Embryonic facial prominence (tissue), 1 donor: ENCODE results near the gene ACER3.
"Not testable (repeated sequence)": the region's sequence is repeated elsewhere in the genome, so short reads cannot be mapped to it uniquely, and the experiment has no call there.

Experiments
- DNase-seq: peaks from one replicate; pipeline ENCODE4 v3.0.0-alpha.2; 2016; ENCODE audit errors: extremely low spot score

The ACER3 gene

GRCh38 chr11:76860539-76861475 lies at the start of gene ACER3:
Gene ACER3, plus strand, starts transcription at chr11:76860918. Its CDS starts 59 bp downstream, at chr11:76860977.
- DNase-seq: no peak

DNA sequence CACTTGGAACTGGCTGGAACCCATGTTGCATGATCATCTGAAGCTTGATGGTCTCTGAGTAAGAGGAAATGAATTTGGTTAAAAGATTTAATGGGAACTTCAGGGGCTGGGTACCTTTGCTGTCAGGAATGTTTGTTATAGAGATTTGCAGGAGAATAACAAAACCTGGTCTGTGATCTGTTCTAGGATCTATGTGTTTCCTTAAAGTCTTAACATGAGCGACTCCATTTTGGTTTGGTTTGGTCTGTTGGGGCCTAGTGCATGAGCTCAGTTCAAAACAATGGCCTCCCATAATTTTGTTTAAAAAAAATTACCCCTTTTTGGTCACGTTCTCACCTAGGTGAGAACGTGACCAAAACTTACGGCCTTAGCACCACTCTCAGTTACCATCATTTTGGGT lies 49.5 kb upstream of the ACER3 start:
- DNase-seq: no peak

DNA sequence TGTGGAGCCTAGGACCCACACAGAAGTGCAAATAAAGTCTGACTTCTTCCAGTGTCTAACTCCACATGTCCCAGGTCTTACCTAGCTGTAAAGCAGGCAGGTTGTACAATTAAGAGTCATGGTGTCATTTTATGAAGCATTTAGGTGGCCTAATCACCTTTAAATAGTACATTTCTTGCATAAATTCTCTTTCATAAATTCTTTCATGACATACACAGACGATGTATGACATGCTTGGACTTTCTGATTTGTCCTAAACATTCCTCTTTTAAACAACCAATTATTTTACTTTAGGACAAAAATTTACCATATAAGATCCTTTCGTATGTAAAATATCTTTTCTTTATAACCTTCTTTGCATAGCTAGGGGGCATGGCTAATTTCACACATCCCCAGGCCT lies 46.3 kb upstream of the ACER3 start:
- no peak for DNase-seq

DNA sequence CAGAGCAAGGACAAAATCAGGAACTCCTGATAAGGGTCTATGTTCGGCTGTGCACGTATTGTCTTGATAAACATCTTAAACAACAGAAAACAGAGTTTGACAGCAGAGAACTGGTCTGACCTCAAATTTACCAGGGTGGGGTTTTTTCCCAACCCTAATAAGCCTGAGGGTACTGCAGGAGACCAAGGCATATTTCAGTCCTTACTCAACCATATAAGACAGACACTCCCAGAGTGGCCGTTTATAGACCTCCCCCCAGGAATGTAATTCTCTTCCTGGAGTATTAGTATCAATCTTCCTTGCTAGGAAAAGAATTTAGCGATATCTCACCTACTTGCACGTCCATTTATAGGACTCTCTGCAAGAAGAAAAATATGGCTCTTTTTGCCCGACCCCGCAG lies 45.0 kb upstream of the ACER3 start:
- not testable (repeated sequence) for DNase-seq

DNA sequence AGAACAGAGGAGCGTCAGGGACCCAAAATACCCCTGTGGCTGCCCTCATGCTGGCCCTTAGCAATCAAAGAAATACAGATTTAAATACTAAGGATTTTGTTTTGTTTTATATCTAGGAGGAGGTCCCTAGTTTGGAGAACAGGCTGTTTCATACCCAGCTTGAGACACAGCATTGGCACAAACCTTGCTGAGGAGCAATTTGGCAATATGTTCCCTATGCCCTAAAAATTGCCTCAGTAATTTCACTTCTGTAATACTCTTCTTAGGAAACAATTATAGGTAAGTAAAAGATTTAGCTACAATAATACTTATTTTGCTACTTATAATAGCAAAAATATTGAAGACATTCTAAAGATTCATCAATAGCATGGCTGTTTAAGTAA lies 40.5 kb upstream of the ACER3 start:
- no peak for DNase-seq

- not testable (repeated sequence) for DNase-seq
These were observed 39.3 kb upstream of the ACER3 start for GRCh38 chr11:76821396-76821795.

- no peak for DNase-seq
These were observed 38.3 kb upstream of the ACER3 start for GRCh38 chr11:76822406-76822805.

DNA sequence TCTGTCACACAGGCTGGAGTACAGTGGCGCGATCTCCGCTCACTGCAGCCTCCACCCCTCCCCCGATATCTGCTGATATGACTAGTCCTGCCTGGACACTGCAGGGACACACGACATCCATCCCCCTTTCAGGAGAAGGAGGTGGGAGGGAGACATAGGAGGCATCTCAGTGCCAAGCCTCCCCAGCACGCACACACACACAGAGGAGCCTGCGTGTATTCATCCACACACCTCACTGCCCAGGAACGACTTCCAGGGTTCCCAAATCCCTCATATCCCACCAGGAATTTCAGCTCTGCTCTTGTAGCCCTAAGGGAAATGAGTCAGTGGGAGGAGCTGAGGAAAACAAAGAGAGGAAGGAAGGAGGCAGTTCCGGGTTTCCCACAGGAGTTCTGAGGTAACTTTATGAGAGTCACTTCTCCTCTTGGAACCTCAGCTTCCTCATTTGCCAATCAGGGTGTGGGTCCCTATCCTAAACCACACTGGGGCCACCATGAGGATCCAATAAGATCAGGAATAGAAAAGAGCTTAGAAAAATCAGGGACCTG lies 37.2 kb upstream of the ACER3 start:
- no peak for DNase-seq

DNA sequence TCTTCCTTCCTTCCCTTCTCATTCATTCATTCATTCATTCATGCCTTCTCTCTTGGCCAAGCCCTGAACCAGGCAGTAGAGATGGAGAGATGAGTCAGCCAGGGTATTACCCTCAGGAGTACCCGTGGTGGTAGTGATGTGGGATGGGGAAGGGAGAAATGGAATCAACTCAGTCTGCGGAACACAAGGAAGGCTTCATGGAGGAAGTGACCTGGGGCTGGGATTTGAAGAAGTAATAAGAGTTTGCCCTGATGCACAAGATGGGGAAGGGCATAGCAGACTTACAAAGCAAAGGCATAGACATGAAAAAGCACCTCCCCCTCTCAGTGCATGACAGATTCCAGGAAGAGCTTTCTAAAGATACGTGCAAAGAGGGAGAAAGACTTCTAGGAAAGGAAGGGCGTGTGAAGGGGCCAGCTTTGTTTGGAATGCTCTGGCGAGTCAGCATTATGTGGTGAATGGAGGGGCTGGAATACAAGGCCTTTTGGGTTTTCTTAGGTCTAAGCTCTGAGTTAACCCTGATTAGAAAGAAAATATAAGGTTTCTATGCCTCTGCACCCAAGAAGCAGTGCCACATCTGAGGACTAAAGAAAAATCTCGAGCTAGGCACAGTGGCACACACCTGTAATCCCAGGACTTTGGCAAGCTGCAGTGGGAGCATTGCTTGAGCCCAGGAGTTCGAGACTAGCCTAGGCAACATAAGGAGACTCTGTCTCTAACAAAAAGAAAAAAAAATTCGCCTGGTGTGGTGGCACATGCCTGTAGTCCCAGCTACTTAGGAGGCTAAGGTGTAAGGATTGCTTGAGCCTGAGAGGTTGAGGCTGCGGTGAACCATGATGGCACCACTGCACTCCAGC lies 36.4 kb upstream of the ACER3 start:
- DNase-seq: no peak

GRCh38 chr11:76824980-76825725 lies 35.6 kb upstream of the ACER3 start:
- no peak for DNase-seq

DNA sequence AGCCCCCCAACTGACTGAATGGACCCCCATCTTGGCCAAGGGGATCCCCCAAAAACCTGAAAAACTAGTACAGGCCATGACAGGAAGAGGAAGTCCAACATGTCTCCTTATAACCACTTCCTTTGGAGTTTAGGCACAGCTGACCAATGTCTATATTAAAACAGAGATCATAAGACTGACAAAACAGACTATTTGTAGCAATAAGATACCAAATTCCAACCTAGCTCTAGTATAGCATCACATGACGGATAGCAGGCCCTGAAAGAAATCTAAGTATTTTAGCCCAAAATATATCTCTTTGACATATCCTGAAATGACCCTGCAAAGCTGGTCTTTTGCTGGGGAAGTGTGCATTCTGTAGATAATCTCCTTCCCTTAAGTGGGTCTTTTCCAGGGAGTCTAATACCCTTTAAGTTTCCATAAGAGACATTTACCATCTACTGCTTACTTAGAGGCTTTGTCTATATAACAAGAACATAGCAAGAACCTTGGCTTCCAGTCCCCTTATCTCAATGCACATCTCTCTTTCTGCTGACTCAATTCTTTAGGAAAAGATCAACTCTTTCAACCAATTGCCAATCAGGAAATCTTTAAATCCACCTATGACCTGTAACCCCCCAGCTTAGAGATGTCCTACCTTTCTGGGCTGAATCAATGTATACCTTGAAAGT lies 34.9 kb upstream of the ACER3 start:
- DNase-seq: no peak

DNA sequence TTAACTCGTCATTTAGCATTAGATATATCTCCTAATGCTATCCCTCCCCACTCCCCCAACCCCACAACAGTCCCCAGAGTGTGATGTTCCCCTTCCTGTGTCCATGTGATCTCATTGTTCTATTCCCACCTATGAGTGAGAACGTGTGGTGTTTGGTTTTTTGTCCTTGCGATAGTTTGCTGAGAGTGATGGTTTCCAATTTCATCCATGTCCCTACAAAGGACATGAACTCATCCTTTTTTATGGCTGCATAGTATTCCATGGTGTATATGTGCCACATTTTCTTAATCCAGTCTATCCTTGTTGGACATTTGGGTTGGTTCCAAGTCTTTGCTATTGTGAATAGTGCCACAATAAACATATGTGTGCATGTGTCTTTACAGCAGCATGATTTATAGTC lies 34.2 kb upstream of the ACER3 start:
- DNase-seq: not testable (repeated sequence)

DNA sequence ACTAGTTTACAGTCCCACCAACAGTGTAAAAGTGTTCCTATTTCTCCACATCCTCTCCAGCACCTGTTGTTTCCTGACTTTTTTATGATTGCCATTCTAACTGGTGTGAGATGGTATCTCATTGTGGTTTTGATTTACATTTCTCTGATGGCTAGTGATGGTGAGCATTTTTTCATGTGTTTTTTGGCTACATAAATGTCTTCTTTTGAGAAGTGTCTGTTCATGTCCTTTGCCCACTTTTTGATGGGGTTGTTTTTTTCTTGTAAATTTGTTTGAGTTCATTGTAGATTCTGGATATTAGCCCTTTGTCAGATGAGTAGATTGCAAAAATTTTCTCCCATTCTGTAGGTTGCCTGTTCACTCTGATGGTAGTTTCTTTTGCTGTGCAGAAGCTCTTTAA lies 33.7 kb upstream of the ACER3 start:
- DNase-seq: not testable (repeated sequence)

GRCh38 chr11:76830639-76831327 lies 29.9 kb upstream of the ACER3 start:
- DNase-seq: no peak

DNA sequence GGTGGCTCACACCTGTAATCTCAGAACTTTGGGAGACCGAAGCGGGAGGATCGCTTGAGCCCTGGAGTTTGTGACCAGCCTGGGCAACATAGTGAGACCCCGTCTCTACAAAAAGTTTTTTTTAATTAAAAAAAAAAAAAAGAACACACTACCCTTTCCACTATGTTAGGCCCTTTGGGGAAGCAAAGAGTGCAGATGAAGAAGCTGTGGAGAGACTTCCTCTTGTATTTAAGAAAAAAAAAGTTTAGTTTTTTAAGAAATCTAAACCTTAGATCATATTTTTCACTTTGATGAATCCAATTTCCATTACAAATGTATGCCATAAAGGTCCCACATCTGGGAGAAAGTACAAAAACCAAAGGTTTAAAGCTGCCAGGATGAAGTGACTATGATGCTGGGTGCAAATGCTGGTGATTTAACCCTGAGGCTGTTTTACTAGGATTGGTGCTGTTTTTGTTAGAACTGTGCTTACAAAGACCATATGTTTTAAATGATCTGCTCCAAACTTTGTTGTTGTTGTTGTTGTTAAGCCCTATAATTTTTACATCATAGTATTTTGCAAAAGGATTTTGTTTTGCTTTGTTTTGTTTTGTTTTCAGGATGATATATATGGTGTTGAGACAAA lies 28.9 kb upstream of the ACER3 start:
- no peak for DNase-seq

- DNase-seq: no peak
These were observed 28.4 kb upstream of the ACER3 start for GRCh38 chr11:76832361-76832760.

GRCh38 chr11:76834151-76834550 lies 26.6 kb upstream of the ACER3 start:
- DNase-seq: no peak

- no peak for DNase-seq
These were observed 25.7 kb upstream of the ACER3 start for GRCh38 chr11:76835036-76835435.

DNA sequence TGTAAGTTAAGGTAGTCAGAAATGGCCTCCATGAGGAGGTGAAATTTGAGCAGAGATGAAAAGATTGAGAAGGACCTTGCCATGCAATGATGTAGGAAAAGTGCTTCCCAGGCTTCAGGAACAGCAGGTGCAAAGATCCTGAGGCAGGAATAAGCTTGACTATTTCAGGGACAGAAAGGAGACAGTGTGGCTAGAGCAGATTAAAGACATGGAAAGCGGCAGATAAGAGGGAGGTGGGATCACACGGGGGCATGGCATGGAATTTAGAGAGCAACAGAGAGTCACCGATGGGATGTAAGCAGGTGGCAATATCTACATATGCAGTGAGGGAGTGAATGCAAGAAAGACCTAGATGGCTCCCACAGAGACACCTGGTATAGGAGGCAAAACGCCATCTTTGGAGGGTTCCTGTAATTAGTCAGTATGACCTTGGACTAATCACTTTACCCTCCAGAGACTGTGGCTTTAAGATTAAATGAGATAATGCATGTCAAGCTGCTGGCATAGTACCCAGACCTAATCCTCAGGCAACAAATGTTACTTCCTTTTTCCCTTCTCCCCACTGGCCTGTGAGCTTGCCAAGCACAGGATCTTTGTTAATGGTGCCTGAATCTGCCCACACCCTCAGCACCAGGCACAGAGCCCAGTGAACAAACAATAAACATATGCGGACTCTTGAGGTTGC lies 24.6 kb upstream of the ACER3 start:
- peak; percentile 37 for DNase-seq
